Panc1 (cell line): ENCODE data around the gene CIROP. TPM values are rescaled to one million over a fixed set of nuclear protein-coding genes. Genes with fewer than 3 reads are reported as not detected.

Experiments
- ATAC-seq: fragments of 200-7000 bp; cut with Tn5 transposase; 2 replicates; pipeline ENCODE4 v1.9.1; 2020; ENCODE audit warnings: mild to moderate bottlenecking, moderate library complexity
- BruUV-seq: library from RNA; stranded (reverse); fragments of 400-500 nt; replicated peaks from 2 replicates; lab custom pipeline; 2021; lab: Mats Ljungman, UMichigan
- CTCF ChIA-PET: fragments of 300-600 bp; sonication (Branson Sonifier 250); formaldehyde crosslinking; loops from one replicate; lab custom pipeline; 2022; ENCODE audit warnings: antibody characterized with exemption; lab: Charles Lee
- POLR2A ChIA-PET: fragments of 300-600 bp; sonication (Branson Sonifier 250); formaldehyde crosslinking; loops from one replicate; lab custom pipeline; 2022; ENCODE audit warnings: antibody characterized with exemption; lab: Charles Lee
- DNase-seq: peaks from one replicate; pipeline ENCODE4 v3.0.0-alpha.2; 2010; ENCODE audit warnings: low read depth, low spot score
- H3K27ac ChIP-seq: 2 replicates; pipeline ENCODE4 v1.5.1; 2011; ENCODE audit warnings: mild to moderate bottlenecking, low read length, inconsistent platforms
- H3K27me3 ChIP-seq: fragments of 200-500 bp; sonication (Bioruptor generic); 2 replicates; pipeline ENCODE4 v1.6.0; 2014; ENCODE audit warnings: low read length, inconsistent platforms; ENCODE audit not compliant: control insufficient read depth, insufficient read depth
- H3K36me3 ChIP-seq: fragments of 200-500 bp; sonication (Bioruptor generic); 2 replicates; pipeline ENCODE4 v1.5.1; 2014; ENCODE audit warnings: inconsistent platforms, mild to moderate bottlenecking, low read length, moderate library complexity; ENCODE audit not compliant: control insufficient read depth, insufficient read depth
- H3K4me1 ChIP-seq: 2 replicates; pipeline ENCODE4 v1.5.1; 2011; ENCODE audit warnings: inconsistent platforms, mild to moderate bottlenecking, low read length, moderate library complexity; ENCODE audit not compliant: control insufficient read depth, insufficient read depth
- H3K4me3 ChIP-seq, 2 experiments: 2 replicates each; pipeline ENCODE4 v1.5.1; 2011 to 2012; ENCODE audit warnings: low read depth in 2 of 2, low read length in 2 of 2, mild to moderate bottlenecking in 2 of 2, inconsistent platforms in 1 of 2, moderate library complexity in 1 of 2
- H3K9me3 ChIP-seq: fragments of 200-500 bp; sonication (Bioruptor generic); 2 replicates; pipeline ENCODE4 v1.5.1; 2014; ENCODE audit warnings: low read depth, mild to moderate bottlenecking, inconsistent platforms, low read length, moderate library complexity; ENCODE audit not compliant: control insufficient read depth, insufficient read depth
- CTCF ChIP-seq: fragments of 450-650 bp; IDR thresholded peaks from 2 replicates; pipeline ENCODE4 v1.5.1; 2017; ENCODE audit warnings: mild to moderate bottlenecking
- POLR2AphosphoS5 ChIP-seq: IDR thresholded peaks from 2 replicates; pipeline ENCODE4 v1.6.1; 2012; ENCODE audit warnings: mild to moderate bottlenecking, low read depth, low read length, moderate library complexity
- REST ChIP-seq, 2 experiments: IDR thresholded peaks; 2 replicates each; pipeline ENCODE4 v1.6.1; 2011 to 2012; ENCODE audit warnings: low read depth in 2 of 2, control low read depth in 1 of 2, low read length in 1 of 2, mild to moderate bottlenecking in 1 of 2, moderate library complexity in 1 of 2; ENCODE audit not compliant: insufficient read depth in 1 of 2
- SIN3A ChIP-seq: IDR thresholded peaks from 2 replicates; pipeline ENCODE4 v1.6.1; 2012; ENCODE audit warnings: low read depth, mild to moderate bottlenecking, low read length, moderate library complexity, borderline replicate concordance; ENCODE audit not compliant: insufficient read depth
- TCF7L2 ChIP-seq: IDR thresholded peaks from 2 replicates; pipeline ENCODE4 v1.6.1; 2011; ENCODE audit warnings: mild to moderate bottlenecking, low read depth, low read length, inconsistent platforms
- in situ Hi-C: cut with HindIII; loops from 2 replicates; pipeline ENCODE4 v1.10.0; 2016; ENCODE audit warnings: low sequenced_read_pairs, low pct_unique_long_range_greater_than_20kb
- intact Hi-C: fragments of 100-400 bp; cut with micrococcal nuclease; formaldehyde crosslinking; loops from one replicate; pipeline ENCODE4 v1.10.0; 2022; ENCODE audit not compliant: unreplicated experiment
- total RNA-seq: library from RNA; stranded (reverse); gene quantifications from one replicate; pipeline ENCODE4 v1.2.1, GENCODE V29; 2021; ENCODE audit not compliant: unreplicated experiment

The CIROP gene
- total RNA-seq, 1 experiment from 2014 or later: not detected

GRCh38 chr14:23122086-23122485 lies 17.3 kb upstream of the CIROP start:
- ChIA-PET CTCF (interaction anchor here (0.8 to 3.2 kb wide), 2 partner anchors 65 to 68 kb away, joined by 3 to 30 read pairs; no protein-coding TSS in a partner anchor), POLR2A (no interaction called here)
- intact Hi-C loops: no loop called here
- H3K4me3 ChIP-seq: no peak overlapping the region
- in situ Hi-C loops: no loop called here
- H3K9me3 ChIP-seq: no peaks in the 10 kb centered on the region
- H3K27me3 ChIP-seq: no peaks in the 10 kb centered on the region
- no peak for ATAC-seq
- TF ChIP-seq CTCF (no peak), POLR2AphosphoS5 (no peak), TCF7L2 (no peak), SIN3A (no peak), REST (IDR thresholded peaks at IDR 0.05; ENCODE audit: insufficient read depth in 1 of 2, low read depth in 2 of 2, low read length in 1 of 2) (no peak)
- no peak overlapping the region for H3K27ac ChIP-seq
- no peaks in the 10 kb centered on the region for H3K4me1 ChIP-seq
- no peak for DNase-seq
- H3K36me3 ChIP-seq: no peaks in the 10 kb centered on the region
- BruUV-seq: no TSS peak

DNA sequence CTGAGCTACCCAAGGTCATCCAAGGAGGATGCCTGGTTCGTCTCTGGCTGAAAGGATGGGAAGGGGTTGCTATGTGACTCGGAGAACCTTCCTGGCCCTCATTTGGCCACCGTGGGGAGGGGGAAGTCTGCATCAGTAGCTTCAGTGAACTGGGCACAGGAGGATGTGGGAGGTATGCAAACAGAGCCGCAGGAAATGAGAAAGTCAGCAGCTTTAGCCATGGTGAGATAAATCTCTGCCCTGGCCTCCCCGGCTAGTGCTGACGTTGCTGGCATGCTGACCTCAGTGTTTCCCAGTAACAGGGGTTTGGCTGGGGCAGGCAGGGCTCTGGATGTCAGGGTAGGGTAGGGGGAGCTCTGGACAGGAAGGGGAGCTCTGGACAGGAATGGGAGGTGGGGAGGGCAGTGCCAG lies 16.6 kb upstream of the CIROP start:
- POLR2A ChIA-PET: no interaction called here
- ATAC-seq (no peak), DNase-seq (no peak)
- H3K27ac ChIP-seq: no peak overlapping the region
- H3K4me1 ChIP-seq: no peaks in the 10 kb centered on the region
- no peak overlapping the region for H3K4me3 ChIP-seq
- BruUV-seq: no TSS peak
- CTCF ChIA-PET: interaction anchor here (0.5 to 3.2 kb wide), 6 partner anchors 17 to 201 kb away, joined by 3 to 30 read pairs (median 4); partner anchors contain the start of gene SLC7A8
- in situ Hi-C loops (no loop called here), intact Hi-C loops (no loop called here)
- TF ChIP-seq POLR2AphosphoS5 (no peak), TCF7L2 (no peak), SIN3A (no peak), CTCF (no peak), REST (IDR thresholded peaks at IDR 0.05; ENCODE audit: insufficient read depth in 1 of 2, low read depth in 2 of 2, low read length in 1 of 2) (no peak)
- H3K36me3 ChIP-seq: no peaks in the 10 kb centered on the region
- no peaks in the 10 kb centered on the region for H3K27me3 ChIP-seq
- H3K9me3 ChIP-seq: no peaks in the 10 kb centered on the region
